Fibroblast of gingiva (primary cell): Measurements from ENCODE around the gene ASGR2.
"Not testable (repeated sequence)": the region's sequence is repeated elsewhere in the genome, so short reads cannot be mapped to it uniquely, and the experiment has no call there.

Experiments used
- DNase-seq: peaks from one replicate; pipeline ENCODE4 v3.0.0-alpha.2; 2011; ENCODE audit warnings: low read depth

Gene ASGR2

GRCh38 chr17:7098802-7099459 is 15.7 kb downstream of the ASGR2 start:
- DNase-seq: no peak

GRCh38 chr17:7097940-7098339 is 16.7 kb downstream of the ASGR2 start:
- DNase-seq: no peak

GRCh38 chr17:7095625-7096024 is 19.0 kb downstream of the ASGR2 start:
- DNase-seq: no peak

- no peak for DNase-seq
Measured at GRCh38 chr17:7094652-7095019, 20.0 kb downstream of the ASGR2 start.

GRCh38 chr17:7091311-7092005 is 23.2 kb downstream of the ASGR2 start:
- DNase-seq: not testable (repeated sequence)

GRCh38 chr17:7089570-7089969 is 25.1 kb downstream of the ASGR2 start:
- DNase-seq: not testable (repeated sequence)

- not testable (repeated sequence) for DNase-seq
Measured at GRCh38 chr17:7088442-7088841, 26.2 kb downstream of the ASGR2 start.

GRCh38 chr17:7084088-7084487 is 30.5 kb downstream of the ASGR2 start:
- DNase-seq: no peak

GRCh38 chr17:7083592-7083991 is 31.0 kb downstream of the ASGR2 start:
- DNase-seq: no peak

GRCh38 chr17:7081341-7082062 is 33.1 kb downstream of the ASGR2 start:
- DNase-seq: no peak

GRCh38 chr17:7080456-7081041 is 34.1 kb downstream of the ASGR2 start:
- no peak for DNase-seq

- DNase-seq: no peak
Measured at GRCh38 chr17:7079581-7080455, 34.8 kb downstream of the ASGR2 start, which contains the start of gene CLEC10A. Gene CLEC10A (minus strand): TSS chr17:7080251. CDS start chr17:7078812, 1,439 bp downstream.

GRCh38 chr17:7078711-7079110 is 35.9 kb downstream of the ASGR2 start:
- DNase-seq: no peak

GRCh38 chr17:7077911-7078546 is 36.6 kb downstream of the ASGR2 start:
- DNase-seq: no peak

GRCh38 chr17:7074931-7075330 is 39.7 kb downstream of the ASGR2 start:
- DNase-seq: no peak

GRCh38 chr17:7072406-7072805 is 42.2 kb downstream of the ASGR2 start:
- no peak for DNase-seq

- no peak for DNase-seq
Measured at GRCh38 chr17:7070712-7071111, 43.9 kb downstream of the ASGR2 start.

GRCh38 chr17:7068268-7068667 is 46.4 kb downstream of the ASGR2 start:
- no peak for DNase-seq

GRCh38 chr17:7067198-7067597 is 47.4 kb downstream of the ASGR2 start:
- DNase-seq: no peak

GRCh38 chr17:7064261-7064660 is 50.4 kb downstream of the ASGR2 start:
- DNase-seq: no peak

- no peak for DNase-seq
Measured at GRCh38 chr17:7063518-7064094, 51.0 kb downstream of the ASGR2 start.
